Prostate gland (tissue), 2 donors: ENCODE measurements around the gene ILDR2.
A peak's percentile ranks its signal among the peaks of the same experiment; 100 is the strongest.

ENCODE experiments used
- POLR2A ChIP-seq: fragments of 450-650 bp; IDR thresholded peaks from one replicate; pipeline ENCODE4 v1.6.1; 2016; ENCODE audit warnings: antibody characterized with exemption, mild to moderate bottlenecking
- TF ChIP-seq, protein P1 (sequence below), 4 experiments: fragments of 200-600 bp in 2 of 4; fragments of 450-650 bp in 2 of 4; sonication (generic) in 2 of 4; IDR thresholded peaks; 1 replicate in 3 of 4; 2 replicates in 1 of 4; pipeline ENCODE4 v1.5.1; 2016 to 2019; ENCODE audit warnings: antibody characterized with exemption in 4 of 4, mild to moderate bottlenecking in 2 of 4, moderate library complexity in 2 of 4

DNA sequence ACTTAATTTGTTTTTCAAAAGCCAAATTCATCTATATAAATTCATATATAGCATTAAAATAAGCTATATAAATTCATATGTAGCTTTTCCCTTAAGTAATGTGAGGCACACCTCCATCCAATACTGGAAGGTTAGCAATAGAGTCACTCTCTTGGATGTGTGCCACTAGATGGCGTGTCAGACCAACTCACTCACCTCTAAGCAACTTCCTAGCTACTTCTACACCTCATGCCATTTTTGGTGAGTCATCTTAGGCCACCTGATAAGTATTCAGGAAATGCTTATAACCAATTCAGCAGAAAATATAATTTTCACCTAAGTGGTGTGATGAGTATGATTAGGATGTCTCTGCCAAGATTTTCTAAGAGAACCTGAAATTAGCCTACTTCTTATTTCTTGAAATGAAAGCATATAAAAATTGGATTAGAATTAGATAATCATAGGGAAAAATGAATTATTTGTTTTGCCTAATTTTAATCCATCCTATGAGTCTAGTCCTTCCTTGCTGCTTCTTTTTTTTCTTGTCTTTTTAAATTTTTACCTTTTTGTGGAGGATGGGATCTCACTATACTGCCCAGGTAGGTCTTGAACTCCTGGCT is 64.8 kb downstream of the ILDR2 start:
- TF ChIP-seq, protein P1, sequence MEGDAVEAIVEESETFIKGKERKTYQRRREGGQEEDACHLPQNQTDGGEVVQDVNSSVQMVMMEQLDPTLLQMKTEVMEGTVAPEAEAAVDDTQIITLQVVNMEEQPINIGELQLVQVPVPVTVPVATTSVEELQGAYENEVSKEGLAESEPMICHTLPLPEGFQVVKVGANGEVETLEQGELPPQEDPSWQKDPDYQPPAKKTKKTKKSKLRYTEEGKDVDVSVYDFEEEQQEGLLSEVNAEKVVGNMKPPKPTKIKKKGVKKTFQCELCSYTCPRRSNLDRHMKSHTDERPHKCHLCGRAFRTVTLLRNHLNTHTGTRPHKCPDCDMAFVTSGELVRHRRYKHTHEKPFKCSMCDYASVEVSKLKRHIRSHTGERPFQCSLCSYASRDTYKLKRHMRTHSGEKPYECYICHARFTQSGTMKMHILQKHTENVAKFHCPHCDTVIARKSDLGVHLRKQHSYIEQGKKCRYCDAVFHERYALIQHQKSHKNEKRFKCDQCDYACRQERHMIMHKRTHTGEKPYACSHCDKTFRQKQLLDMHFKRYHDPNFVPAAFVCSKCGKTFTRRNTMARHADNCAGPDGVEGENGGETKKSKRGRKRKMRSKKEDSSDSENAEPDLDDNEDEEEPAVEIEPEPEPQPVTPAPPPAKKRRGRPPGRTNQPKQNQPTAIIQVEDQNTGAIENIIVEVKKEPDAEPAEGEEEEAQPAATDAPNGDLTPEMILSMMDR (IDR thresholded peaks at IDR 0.05), result peak; percentile 70 to 83 (median 72)
- TF ChIP-seq POLR2A, result no peak
